H1 (cell line): ENCODE measurements around the gene NUBPL. TPM values are rescaled to one million over a fixed set of nuclear protein-coding genes. Genes with fewer than 3 reads are reported as not detected.

Experiments used
- CTCF ChIA-PET: fragments of 300-600 bp; sonication (Branson Sonifier 250); formaldehyde crosslinking; loops from one replicate; lab custom pipeline; 2021; ENCODE audit not compliant: partially characterized antibody; lab: Charles Lee
- POLR2A ChIA-PET: fragments of 300-600 bp; sonication (Branson Sonifier 250); formaldehyde crosslinking; loops from one replicate; lab custom pipeline; 2021; ENCODE audit warnings: inconsistent platforms; ENCODE audit not compliant: partially characterized antibody; lab: Charles Lee
- DNase-seq, 2 experiments: peaks; one replicate each; pipeline versions ENCODE4 v3.0.0 to v3.0.0-alpha.2; 2010 to 2022; ENCODE audit warnings: low spot score in 2 of 2, low read depth in 1 of 2, mixed read lengths in 1 of 2
- FAIRE-seq: peaks from 2 replicates; lab custom pipeline; 2011; peaks lifted over from hg19 to GRCh38; lab: Jason Lieb, UNC
- H2AFZ ChIP-seq: 2 replicates; pipeline ENCODE4 v1.8.1; 2012; ENCODE audit warnings: low read length, inconsistent platforms
- H2AK5ac ChIP-seq: 2 replicates; pipeline ENCODE4 v1.6.1; 2013; ENCODE audit warnings: low read depth, low read length
- H2BK120ac ChIP-seq: replicated peaks from 2 replicates; pipeline ENCODE3; 2013; ENCODE audit warnings: low read depth, low read length, inconsistent platforms
- H2BK12ac ChIP-seq: 2 replicates; pipeline ENCODE4 v1.6.1; 2013; ENCODE audit warnings: low read depth, low read length
- H2BK15ac ChIP-seq: 2 replicates; pipeline ENCODE4 v1.6.1; 2013; ENCODE audit warnings: low read length
- H2BK20ac ChIP-seq: 2 replicates; pipeline ENCODE4 v1.6.1; 2013; ENCODE audit warnings: low read length
- H2BK5ac ChIP-seq: 2 replicates; pipeline ENCODE4 v1.6.1; 2013; ENCODE audit warnings: low read depth, low read length
- H3K14ac ChIP-seq: 2 replicates; pipeline ENCODE4 v1.6.1; 2013; ENCODE audit warnings: inconsistent platforms; ENCODE audit not compliant: insufficient read length
- H3K18ac ChIP-seq: 2 replicates; pipeline ENCODE4 v1.6.1; 2013; ENCODE audit warnings: low read length; ENCODE audit errors: extremely low read depth
- H3K23ac ChIP-seq: 2 replicates; pipeline ENCODE4 v1.6.1; 2013; ENCODE audit warnings: inconsistent platforms; ENCODE audit not compliant: insufficient read length
- H3K23me2 ChIP-seq: 2 replicates; pipeline ENCODE4 v1.6.1; 2013; ENCODE audit warnings: low read depth, low read length
- H3K27ac ChIP-seq: 2 replicates; pipeline ENCODE4 v1.6.1; 2011; ENCODE audit warnings: low read depth, low read length, inconsistent platforms
- H3K27me3 ChIP-seq, 4 experiments: replicated peaks in 1 of 4; 1 replicate in 1 of 4; 2 replicates in 3 of 4; pipeline versions ENCODE4 v1.6.1 to v1.8.1; 2011 to 2013; ENCODE audit warnings: low read length in 3 of 4, mild to moderate bottlenecking in 3 of 4, inconsistent platforms in 2 of 4, mixed read lengths in 2 of 4, moderate library complexity in 1 of 4; ENCODE audit not compliant: control insufficient read depth in 3 of 4, insufficient read depth in 3 of 4; ENCODE audit errors: extremely low read depth in 1 of 4
- H3K36me3 ChIP-seq, 4 experiments: 2 replicates each; pipeline versions ENCODE4 v1.6.1 to v1.8.1; 2011 to 2013; ENCODE audit warnings: mild to moderate bottlenecking in 4 of 4, low read length in 3 of 4, moderate library complexity in 2 of 4, control low read depth in 1 of 4, inconsistent platforms in 1 of 4; ENCODE audit not compliant: insufficient read depth in 4 of 4, control insufficient read depth in 2 of 4
- H3K4ac ChIP-seq: replicated peaks from 2 replicates; pipeline ENCODE3; 2013; ENCODE audit warnings: low read length, low read depth, mixed read lengths, inconsistent platforms; ENCODE audit not compliant: insufficient read length
- H3K4me1 ChIP-seq, 4 experiments: replicated peaks in 1 of 4; 1 replicate in 1 of 4; 2 replicates in 3 of 4; pipeline versions ENCODE4 v1.6.1 to v1.8.1; 2011 to 2013; ENCODE audit warnings: low read length in 3 of 4, inconsistent platforms in 2 of 4, mixed read lengths in 1 of 4; ENCODE audit not compliant: insufficient read depth in 4 of 4, control insufficient read depth in 3 of 4
- H3K4me2 ChIP-seq, 2 experiments: 2 replicates each; pipeline versions ENCODE4 v1.6.1 to v1.8.1; 2011 to 2013; ENCODE audit warnings: low read depth in 2 of 2, low read length in 2 of 2, control low read depth in 1 of 2, inconsistent platforms in 1 of 2, mild to moderate bottlenecking in 1 of 2; ENCODE audit not compliant: insufficient read depth in 1 of 2
- H3K4me3 ChIP-seq, 4 experiments: fragments of 200-600, 300-600 bp in 1 of 4; sonication (generic), shearing (Covaris generic), sonication (Bioruptor Twin) in 1 of 4; 2 replicates each; pipeline versions ENCODE4 v1.5.1 to v1.8.1; 2011 to 2016; ENCODE audit warnings: low read length in 4 of 4, low read depth in 3 of 4, control low read depth in 2 of 4, inconsistent platforms in 2 of 4, mild to moderate bottlenecking in 2 of 4, mixed read lengths in 1 of 4, moderate library complexity in 1 of 4; ENCODE audit not compliant: insufficient read depth in 2 of 4; ENCODE audit errors: extremely low read depth in 1 of 4
- H3K56ac ChIP-seq: replicated peaks from 2 replicates; pipeline ENCODE3; 2013; ENCODE audit warnings: low read depth, mild to moderate bottlenecking, mixed read lengths, low read length, inconsistent platforms; ENCODE audit not compliant: insufficient read length
- H3K79me1 ChIP-seq: 2 replicates; pipeline ENCODE4 v1.6.1; 2013; ENCODE audit warnings: low read depth, low read length, control low read depth
- H3K79me2 ChIP-seq, 2 experiments: 2 replicates each; pipeline versions ENCODE4 v1.6.1 to v1.8.1; 2012 to 2013; ENCODE audit warnings: low read length in 2 of 2, mild to moderate bottlenecking in 2 of 2, inconsistent platforms in 1 of 2; ENCODE audit not compliant: insufficient read depth in 2 of 2, control insufficient read depth in 1 of 2
- H3K9ac ChIP-seq, 4 experiments: replicated peaks in 1 of 4; 1 replicate in 1 of 4; 2 replicates in 3 of 4; pipeline versions ENCODE4 v1.6.1 to v1.8.1; 2011 to 2013; ENCODE audit warnings: low read depth in 3 of 4, low read length in 3 of 4, control low read depth in 2 of 4, mild to moderate bottlenecking in 2 of 4, moderate library complexity in 2 of 4, inconsistent platforms in 1 of 4; ENCODE audit errors: extremely low read depth in 1 of 4
- H3K9me3 ChIP-seq, 2 experiments: 2 replicates each; pipeline versions ENCODE4 v1.6.1 to v1.8.1; 2012 to 2013; ENCODE audit warnings: mild to moderate bottlenecking in 2 of 2, moderate library complexity in 2 of 2, control low read depth in 1 of 2, inconsistent platforms in 1 of 2, low read depth in 1 of 2, low read length in 1 of 2, mixed read lengths in 1 of 2; ENCODE audit not compliant: insufficient read depth in 2 of 2
- H4K20me1 ChIP-seq, 2 experiments: replicated peaks in 1 of 2; 2 replicates each; pipeline versions ENCODE3 to v1.8.1; 2011 to 2013; ENCODE audit warnings: inconsistent platforms in 2 of 2, low read length in 2 of 2, mild to moderate bottlenecking in 1 of 2; ENCODE audit not compliant: insufficient read depth in 2 of 2, control insufficient read depth in 1 of 2
- H4K5ac ChIP-seq: 2 replicates; pipeline ENCODE4 v1.6.1; 2013; ENCODE audit warnings: low read length, low read depth, mixed read lengths, inconsistent platforms; ENCODE audit not compliant: insufficient read length
- H4K8ac ChIP-seq: 2 replicates; pipeline ENCODE4 v1.8.0; 2013; ENCODE audit warnings: mild to moderate bottlenecking, moderate library complexity, low read length, inconsistent platforms; ENCODE audit not compliant: insufficient read depth; ENCODE audit errors: extremely low read depth
- H4K91ac ChIP-seq: replicated peaks from 2 replicates; pipeline ENCODE3; 2013; ENCODE audit warnings: low read length, mixed read lengths, inconsistent platforms; ENCODE audit not compliant: insufficient read length
- ASH2L ChIP-seq: fragments of 200-600, 300-600 bp; sonication (generic); IDR thresholded peaks from one replicate; pipeline ENCODE4 v1.7.1; 2017; ENCODE audit warnings: low read length
- BRCA1 ChIP-seq: IDR thresholded peaks from 2 replicates; pipeline ENCODE4 v1.6.1; 2012; ENCODE audit warnings: low read depth, low read length, improper control_type of control experiment
- CEBPB ChIP-seq: IDR thresholded peaks from 2 replicates; pipeline ENCODE4 v1.6.1; 2012; ENCODE audit warnings: low read depth, low read length
- FOSL1 ChIP-seq: IDR thresholded peaks from 2 replicates; pipeline ENCODE4 v1.6.1; 2011; ENCODE audit warnings: mild to moderate bottlenecking, low read depth, low read length, moderate library complexity; ENCODE audit not compliant: insufficient read depth
- HDAC2 ChIP-seq, 2 experiments: fragments of 300-600 bp in 1 of 2; sonication (generic) in 1 of 2; IDR thresholded peaks; 2 replicates each; pipeline ENCODE4 v1.6.1; 2011 to 2012; ENCODE audit warnings: low read depth in 2 of 2, low read length in 2 of 2, mild to moderate bottlenecking in 2 of 2, moderate library complexity in 2 of 2, borderline replicate concordance in 1 of 2, inconsistent platforms in 1 of 2
- KDM1A ChIP-seq: fragments of 200-600, 300-600 bp; sonication (generic); IDR thresholded peaks from 2 replicates; pipeline ENCODE4 v1.7.1; 2016; ENCODE audit warnings: mild to moderate bottlenecking, low read length, borderline replicate concordance
- NANOG ChIP-seq: IDR thresholded peaks from 2 replicates; pipeline ENCODE4 v1.6.1; 2011; ENCODE audit warnings: low read length, low read depth, mild to moderate bottlenecking, inconsistent platforms; ENCODE audit not compliant: insufficient read depth, poor library complexity, severe bottlenecking
- NRF1 ChIP-seq: IDR thresholded peaks from 2 replicates; pipeline ENCODE4 v1.6.1; 2011; ENCODE audit warnings: mild to moderate bottlenecking, low read depth, low read length, improper control_type of control experiment
- RAD21 ChIP-seq, 2 experiments: IDR thresholded peaks in 1 of 2; conservative IDR thresholded peaks in 1 of 2; 2 replicates each; pipeline ENCODE4 v1.6.1; 2011; ENCODE audit warnings: low read depth in 2 of 2, low read length in 2 of 2, improper control_type of control experiment in 1 of 2, inconsistent platforms in 1 of 2, mild to moderate bottlenecking in 1 of 2, moderate library complexity in 1 of 2
- SRF ChIP-seq: IDR thresholded peaks from 2 replicates; pipeline ENCODE4 v1.6.1; 2011; ENCODE audit warnings: mild to moderate bottlenecking, low read depth, low read length, moderate library complexity
- polyA plus RNA-seq, 7 experiments: library from polyadenylated mRNA; depleted of rRNA in 3 of 7; stranded (reverse) in 5 of 7; unstranded in 2 of 7; fragments of >200 nt in 5 of 7; fragments of 200-250 nt in 2 of 7; gene quantifications; 1 replicate in 5 of 7; 2 replicates in 1 of 7; 4 replicates in 1 of 7; pipeline versions ENCODE4 v1.2.1 to v1.2.3, GENCODE V29; 2011 to 2013; ENCODE audit warnings: missing spikeins in 2 of 7, mixed read lengths in 2 of 7
- total RNA-seq: library from RNA; stranded (reverse); fragmentation: NEBNext Ultra II Directional; extraction: Animal tissue kit (Norgen Biotek cat#: 25700); gene quantifications from 2 replicates; pipeline ENCODE4 v1.2.1, GENCODE V29; 2021

NUBPL gene
- total and polyA plus RNA-seq, 2 of the 8 experiments (the other 6 are each of a cell fraction or from before 2014, with no cell fraction given) = 1.6 to 6.8 TPM

- H3K27ac ChIP-seq = no peak overlapping the region
- no peak overlapping the region for H3K4ac ChIP-seq
- no peak for DNase-seq
- H2BK15ac ChIP-seq = no peak overlapping the region
- no peak overlapping the region for H4K8ac ChIP-seq
- H3K18ac ChIP-seq = no peak overlapping the region
- H4K5ac ChIP-seq = no peak overlapping the region
- no peaks in the 10 kb centered on the region for H3K4me1 ChIP-seq
- no peak overlapping the region for H2AK5ac ChIP-seq
- H3K9me3 ChIP-seq = peaks cover 0 to 7% of the 10 kb centered on the region in 2 experiments; a peak in 1 of 4 replicates
- no peak overlapping the region for H2BK120ac ChIP-seq
- no peak overlapping the region for H2BK12ac ChIP-seq
- no peak overlapping the region for H3K14ac ChIP-seq
- H3K27me3 ChIP-seq = no peaks in the 10 kb centered on the region
- no peak overlapping the region for H3K23ac ChIP-seq
- H3K79me2 ChIP-seq = no peaks in the 10 kb centered on the region
- no peak for FAIRE-seq
- no peak overlapping the region for H3K56ac ChIP-seq
- H3K23me2 ChIP-seq = no peaks in the 10 kb centered on the region
- H2BK5ac ChIP-seq = no peak overlapping the region
- ChIA-PET CTCF (interaction anchor here (0.9 to 2.0 kb wide), 3 partner anchors 9 to 248 kb away, joined by 4 read pairs; no protein-coding TSS in a partner anchor), POLR2A (no interaction called here)
- H4K91ac ChIP-seq = no peak overlapping the region
- no peaks in the 10 kb centered on the region for H3K36me3 ChIP-seq
- H3K4me2 ChIP-seq = no peak overlapping the region
- H2AFZ ChIP-seq = no peak overlapping the region
- no peak overlapping the region for H3K9ac ChIP-seq
- no peak overlapping the region for H3K4me3 ChIP-seq
- TF ChIP-seq BRCA1 = no peak
- no peak for TF ChIP-seq CEBPB
- TF ChIP-seq NANOG = no peak
- TF ChIP-seq KDM1A = no peak
- TF ChIP-seq RAD21 (IDR thresholded peaks at IDR 0.05 in 1 of 2, conservative IDR thresholded peaks at IDR 0.05 in 1 of 2; ENCODE audit: low read depth in 2 of 2, low read length in 2 of 2) = no peak
- no peak for TF ChIP-seq HDAC2 (IDR thresholded peaks at IDR 0.05; ENCODE audit: borderline replicate concordance in 1 of 2, low read depth in 2 of 2, low read length in 2 of 2)
- TF ChIP-seq SRF = no peak
- TF ChIP-seq ASH2L = no peak
- TF ChIP-seq FOSL1 = no peak
- TF ChIP-seq NRF1 = no peak
- no peaks in the 10 kb centered on the region for H4K20me1 ChIP-seq
- no peak overlapping the region for H2BK20ac ChIP-seq
- H3K79me1 ChIP-seq = no peaks in the 10 kb centered on the region
Measured at GRCh38 chr14:31792726-31793125, 231.5 kb downstream of the NUBPL start.
